Endothelial cell of umbilical vein (primary cell): ENCODE measurements around the gene RAP2A. TPM values are rescaled to one million over a fixed set of nuclear protein-coding genes. Genes with fewer than 3 reads are reported as not detected.

Experiments used
- BruUV-seq: library from RNA; stranded (reverse); fragments of 400-500 nt; replicated peaks from 2 replicates; lab custom pipeline; 2021; lab: Mats Ljungman, UMichigan
- CTCF ChIA-PET: fragments of 300-600, 350-600 bp; sonication (Branson Sonifier 250); formaldehyde crosslinking; loops from one replicate; lab custom pipeline; 2021; ENCODE audit warnings: antibody characterized with exemption, inconsistent platforms; lab: Charles Lee
- POLR2A ChIA-PET: fragments of 300-600, 350-600 bp; sonication (Branson Sonifier 250); formaldehyde crosslinking; loops from one replicate; lab custom pipeline; 2021; ENCODE audit warnings: antibody characterized with exemption, inconsistent platforms; lab: Charles Lee
- DNase-seq: peaks from one replicate; pipeline ENCODE4 v3.0.0-alpha.2; 2011; ENCODE audit warnings: low read depth, low spot score
- FAIRE-seq: peaks from 2 replicates; lab custom pipeline; 2011; peaks lifted over from hg19 to GRCh38; lab: Jason Lieb, UNC
- H2AFZ ChIP-seq: 2 replicates; pipeline ENCODE4 v1.6.0; 2012; ENCODE audit warnings: low read depth, low read length, control low read depth, inconsistent platforms
- H3K27ac ChIP-seq: 2 replicates; pipeline ENCODE4 v1.5.1; 2011; ENCODE audit warnings: low read depth, mild to moderate bottlenecking, control low read depth, low read length, moderate library complexity; ENCODE audit not compliant: insufficient read depth
- H3K27me3 ChIP-seq, 2 experiments: 2 replicates each; pipeline versions ENCODE4 v1.6.0 to v1.6.1; 2011; ENCODE audit warnings: low read length in 2 of 2, mixed read lengths in 1 of 2; ENCODE audit not compliant: control insufficient read depth in 2 of 2, insufficient read depth in 2 of 2
- H3K36me3 ChIP-seq, 2 experiments: 2 replicates in 1 of 2; 3 replicates in 1 of 2; pipeline ENCODE4 v1.5.1; 2011; ENCODE audit warnings: low read length in 2 of 2, mild to moderate bottlenecking in 1 of 2, moderate library complexity in 1 of 2; ENCODE audit not compliant: control insufficient read depth in 2 of 2, insufficient read depth in 2 of 2; ENCODE audit errors: extremely low read depth in 1 of 2
- H3K4me1 ChIP-seq: 3 replicates; pipeline ENCODE4 v1.5.1; 2011; ENCODE audit warnings: mild to moderate bottlenecking, low read length; ENCODE audit not compliant: control insufficient read depth, insufficient read depth; ENCODE audit errors: extremely low read depth
- H3K4me2 ChIP-seq: 2 replicates; pipeline ENCODE4 v1.6.1; 2011; ENCODE audit warnings: low read length, control low read depth, mixed read lengths; ENCODE audit not compliant: insufficient read depth
- H3K4me3 ChIP-seq, 3 experiments: fragments of 200-600 bp in 1 of 3; sonication (generic), shearing (Covaris generic) in 1 of 3; replicated peaks in 1 of 3; 2 replicates each; pipeline ENCODE4 v1.5.1; 2011 to 2016; ENCODE audit warnings: control low read depth in 3 of 3, low read length in 3 of 3, mild to moderate bottlenecking in 2 of 3, inconsistent platforms in 1 of 3, low read depth in 1 of 3, moderate library complexity in 1 of 3; ENCODE audit not compliant: insufficient read depth in 1 of 3
- H3K79me2 ChIP-seq: 2 replicates; pipeline ENCODE4 v1.6.0; 2012; ENCODE audit warnings: low read length, inconsistent platforms; ENCODE audit not compliant: control insufficient read depth, insufficient read depth
- H3K9ac ChIP-seq: replicated peaks from 2 replicates; pipeline ENCODE3; 2011; ENCODE audit warnings: low read length, control low read depth; ENCODE audit not compliant: insufficient read depth; ENCODE audit errors: extremely low read depth
- H3K9me1 ChIP-seq: replicated peaks from 3 replicates; pipeline ENCODE4 v1.6.0; 2011; ENCODE audit warnings: mild to moderate bottlenecking, low read length; ENCODE audit not compliant: control insufficient read depth, insufficient read depth; ENCODE audit errors: extremely low read depth
- H3K9me3 ChIP-seq: replicated peaks from 2 replicates; pipeline ENCODE4 v1.5.1; 2012; ENCODE audit warnings: low read length, inconsistent platforms; ENCODE audit not compliant: control insufficient read depth, insufficient read depth
- H4K20me1 ChIP-seq: replicated peaks from 2 replicates; pipeline ENCODE3; 2011; ENCODE audit warnings: mild to moderate bottlenecking, low read length; ENCODE audit not compliant: control insufficient read depth, insufficient read depth; ENCODE audit errors: extremely low read depth
- CTCF ChIP-seq, 2 donors: IDR thresholded peaks; 1 replicate in 1 of 2; 2 replicates in 1 of 2; pipeline ENCODE4 v1.5.1; 2011; ENCODE audit warnings: low read length in 2 of 2, mild to moderate bottlenecking in 2 of 2, moderate library complexity in 2 of 2, control low read depth in 1 of 2, inconsistent platforms in 1 of 2, low read depth in 1 of 2; ENCODE audit not compliant: insufficient read depth in 1 of 2; ENCODE audit errors: extremely low read depth in 1 of 2
- EZH2 ChIP-seq: IDR thresholded peaks from 2 replicates; pipeline ENCODE4 v1.6.1; 2012; ENCODE audit warnings: borderline replicate concordance, low read depth, mild to moderate bottlenecking, moderate library complexity, low read length, inconsistent platforms; ENCODE audit not compliant: severe bottlenecking
- FOS ChIP-seq: IDR thresholded peaks from 2 replicates; pipeline ENCODE4 v1.6.1; 2011; ENCODE audit warnings: mild to moderate bottlenecking, low read length, moderate library complexity, borderline replicate concordance; ENCODE audit not compliant: insufficient read depth
- GATA2 ChIP-seq: IDR thresholded peaks from 2 replicates; pipeline ENCODE4 v1.7.0; 2011; ENCODE audit warnings: low read depth, mild to moderate bottlenecking, moderate library complexity, mixed read lengths, low read length; ENCODE audit not compliant: insufficient read length, insufficient read depth
- JUN ChIP-seq: IDR thresholded peaks from 2 replicates; pipeline ENCODE4 v1.6.1; 2011; ENCODE audit warnings: borderline replicate concordance, low read depth; ENCODE audit not compliant: insufficient read length, insufficient read depth
- MAX ChIP-seq: IDR thresholded peaks from 2 replicates; pipeline ENCODE4 v1.6.1; 2011; ENCODE audit not compliant: insufficient read depth, insufficient read length
- MYC ChIP-seq: IDR thresholded peaks from one replicate; pipeline ENCODE4 v1.6.1; 2011; ENCODE audit warnings: mild to moderate bottlenecking, low read depth, low read length
- POLR2A ChIP-seq: IDR thresholded peaks from 2 replicates; pipeline ENCODE4 v1.6.1; 2012; ENCODE audit warnings: low read depth, mild to moderate bottlenecking, control low read depth, low read length
- POLR2AphosphoS5 ChIP-seq: IDR thresholded peaks from 2 replicates; pipeline ENCODE4 v1.6.1; 2012; ENCODE audit warnings: low read depth, mild to moderate bottlenecking, control low read depth, low read length, moderate library complexity; ENCODE audit not compliant: insufficient read depth
- dilution Hi-C: fragments of 300-500 bp; cut with MboI; formaldehyde crosslinking; loops from one replicate; pipeline ENCODE4 v1.15.0; 2019; ENCODE audit warnings: low sequenced_read_pairs; ENCODE audit not compliant: extremely low pct_ligation_motif_present
- intact Hi-C: fragments of 100-400 bp; cut with micrococcal nuclease; formaldehyde crosslinking; loops from one replicate; pipeline ENCODE4 v1.10.0; 2022
- polyA plus RNA-seq, 4 experiments: library from polyadenylated mRNA; depleted of rRNA in 3 of 4; stranded (reverse) in 3 of 4; unstranded in 1 of 4; fragments of >200 nt; gene quantifications; 2 replicates each; pipeline versions ENCODE4 v1.2.1 to v1.2.3, GENCODE V29; 2011 to 2012; ENCODE audit warnings: missing spikeins in 1 of 4
- total RNA-seq: library from RNA; stranded (reverse); gene quantifications from 2 replicates; pipeline ENCODE4 v1.2.3, GENCODE V29; 2021

Gene RAP2A
- total and polyA plus RNA-seq, 2 donors (not counting 3 experiments of a cell fraction or from before 2014, with no cell fraction given), result 7.8 to 44.4 TPM

- Histone ChIP-seq H3K4me3 (no peak overlapping the region), H3K27me3 (peaks cover 13 to 18% of the 10 kb centered on the region in 2 experiments), H4K20me1 (no peaks in the 10 kb centered on the region), H3K36me3 (no peaks in the 10 kb centered on the region), H3K9me1 (no peaks in the 10 kb centered on the region), H3K4me2 (no peak overlapping the region), H3K9ac (no peak overlapping the region), H3K79me2 (no peaks in the 10 kb centered on the region), H3K4me1 (no peaks in the 10 kb centered on the region), H3K9me3 (no peaks in the 10 kb centered on the region), H2AFZ (no peak overlapping the region), H3K27ac (no peak overlapping the region)
- POLR2A ChIA-PET, result no interaction called here
- intact Hi-C loops, result no loop called here
- BruUV-seq, result no TSS peak
- FAIRE-seq, result no peak
- DNase-seq, result no peak
- TF ChIP-seq GATA2, result no peak
- no peak for TF ChIP-seq MYC
- TF ChIP-seq POLR2AphosphoS5, result no peak
- no peak for TF ChIP-seq MAX
- no peak for TF ChIP-seq CTCF (IDR thresholded peaks at IDR 0.05; ENCODE audit: extremely low read depth in 1 of 2, insufficient read depth in 1 of 2, low read depth in 1 of 2, low read length in 2 of 2)
- TF ChIP-seq POLR2A, result no peak
- no peak for TF ChIP-seq FOS
- no peak for TF ChIP-seq EZH2
- no peak for TF ChIP-seq JUN
- dilution Hi-C loops, result no loop called here
- CTCF ChIA-PET, result no interaction called here
Measured at GRCh38 chr13:97505017-97505416, 71.0 kb downstream of the RAP2A start.
